Neural progenitor cell (in vitro differentiated cells): Measurements from ENCODE around the gene KHDC3L. TPM values are rescaled to one million over a fixed set of nuclear protein-coding genes. Genes with fewer than 3 reads are reported as not detected.

Source experiments
- DNase-seq: peaks from one replicate; pipeline ENCODE4 v3.0.0-alpha.2; 2016; ENCODE audit warnings: low spot score
- H2AFZ ChIP-seq: fragments of 200-600 bp; sonication (generic); replicated peaks from 2 replicates; pipeline ENCODE4 v1.6.1; 2016; ENCODE audit warnings: antibody characterized with exemption
- H3F3A ChIP-seq: fragments of 200-600 bp; sonication (generic); 2 replicates; pipeline ENCODE4 v1.6.1; 2016; ENCODE audit warnings: antibody characterized with exemption, low read depth
- H3K27ac ChIP-seq: fragments of 200-600 bp; sonication (generic); 2 replicates; pipeline ENCODE4 v1.5.1; 2016; ENCODE audit warnings: mild to moderate bottlenecking
- H3K27me3 ChIP-seq: fragments of 200-600 bp; sonication (generic); 2 replicates; pipeline ENCODE4 v1.6.1; 2016; ENCODE audit warnings: mild to moderate bottlenecking, moderate library complexity
- H3K36me3 ChIP-seq: fragments of 200-600 bp; sonication (generic); 2 replicates; pipeline ENCODE4 v1.5.1; 2016
- H3K4me1 ChIP-seq: fragments of 200-600 bp; sonication (generic); 2 replicates; pipeline ENCODE4 v1.6.1; 2016; ENCODE audit warnings: mixed run types
- H3K4me2 ChIP-seq: fragments of 200-600 bp; sonication (generic); 2 replicates; pipeline ENCODE4 v1.6.1; 2016
- H3K4me3 ChIP-seq: fragments of 200-600 bp; sonication (generic); 2 replicates; pipeline ENCODE4 v1.5.1; 2016
- H3K79me2 ChIP-seq: fragments of 200-600 bp; sonication (generic); 2 replicates; pipeline ENCODE4 v1.6.1; 2016; ENCODE audit warnings: low read depth
- H3K9ac ChIP-seq: fragments of 200-600 bp; sonication (generic); 2 replicates; pipeline ENCODE4 v1.6.1; 2016
- H3K9me3 ChIP-seq: fragments of 200-600 bp; sonication (generic); 2 replicates; pipeline ENCODE4 v1.5.1; 2016; ENCODE audit warnings: low read depth
- H4K20me1 ChIP-seq: fragments of 200-600 bp; sonication (generic); 2 replicates; pipeline ENCODE4 v1.6.1; 2016; ENCODE audit warnings: low read depth
- H3K27ac Mint-ChIP-seq: 3 replicates; pipeline ENCODE4 v1.8.0; 2021; ENCODE audit warnings: mixed read lengths
- H3K27me3 Mint-ChIP-seq: 2 replicates; pipeline ENCODE4 v1.8.0; 2022; ENCODE audit warnings: low read depth, mild to moderate bottlenecking, inconsistent platforms, moderate library complexity, mixed read lengths; ENCODE audit not compliant: insufficient read depth
- H3K36me3 Mint-ChIP-seq: 3 replicates; pipeline ENCODE4 v1.8.0; 2021; ENCODE audit warnings: mixed read lengths
- H3K4me1 Mint-ChIP-seq: 3 replicates; pipeline ENCODE4 v1.8.0; 2021; ENCODE audit warnings: mixed read lengths
- H3K4me3 Mint-ChIP-seq: 3 replicates; pipeline ENCODE4 v1.8.0; 2021; ENCODE audit warnings: mild to moderate bottlenecking, moderate library complexity, mixed read lengths
- H3K9me3 Mint-ChIP-seq: 3 replicates; pipeline ENCODE4 v1.8.0; 2020; ENCODE audit warnings: mixed read lengths
- EZH2 ChIP-seq: fragments of 200-600 bp; sonication (generic); IDR thresholded peaks from 2 replicates; pipeline ENCODE4 v1.6.1; 2017; ENCODE audit warnings: antibody characterized with exemption, mild to moderate bottlenecking, moderate library complexity
- EZH2phosphoT487 ChIP-seq: fragments of 200-600 bp; sonication (generic); IDR thresholded peaks from 2 replicates; pipeline ENCODE4 v1.6.1; 2017; ENCODE audit warnings: antibody characterized with exemption
- total RNA-seq: library from RNA; depleted of rRNA; stranded (reverse); fragments of >200 nt; gene quantifications from 2 replicates; pipeline ENCODE4 v1.2.3, GENCODE V29; 2015; ENCODE audit warnings: low replicate concordance
- TF ChIP-seq, protein P1 (sequence below): fragments of 200-600 bp; sonication (generic); IDR thresholded peaks from 2 replicates; pipeline ENCODE4 v1.5.1; 2017; ENCODE audit warnings: antibody characterized with exemption, mild to moderate bottlenecking

Gene KHDC3L
- total RNA-seq, 1 donor from 2014 or later, result not detected

DNA sequence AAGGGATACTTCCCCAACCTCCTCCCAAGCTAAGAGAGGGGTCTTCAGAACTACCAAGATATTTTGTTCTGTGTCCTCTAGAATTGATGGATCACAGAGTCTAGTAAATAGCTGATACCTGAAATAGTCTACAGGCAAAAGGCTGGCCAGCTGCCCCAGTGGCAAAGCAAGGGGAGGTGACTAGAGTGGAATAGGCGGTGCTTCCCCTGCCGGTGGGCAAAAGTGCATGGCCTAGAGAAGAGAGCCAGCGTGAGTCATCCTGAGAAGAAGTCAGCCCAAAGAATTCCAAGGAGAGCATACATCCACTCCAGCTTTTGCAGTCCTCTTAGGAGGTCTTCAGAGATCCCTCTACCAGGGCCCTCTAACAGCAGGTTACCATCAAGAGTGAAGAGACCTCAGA is 23.1 kb upstream of the KHDC3L start:
- no peak overlapping the region for H3K27ac ChIP-seq
- no peak for DNase-seq

DNA sequence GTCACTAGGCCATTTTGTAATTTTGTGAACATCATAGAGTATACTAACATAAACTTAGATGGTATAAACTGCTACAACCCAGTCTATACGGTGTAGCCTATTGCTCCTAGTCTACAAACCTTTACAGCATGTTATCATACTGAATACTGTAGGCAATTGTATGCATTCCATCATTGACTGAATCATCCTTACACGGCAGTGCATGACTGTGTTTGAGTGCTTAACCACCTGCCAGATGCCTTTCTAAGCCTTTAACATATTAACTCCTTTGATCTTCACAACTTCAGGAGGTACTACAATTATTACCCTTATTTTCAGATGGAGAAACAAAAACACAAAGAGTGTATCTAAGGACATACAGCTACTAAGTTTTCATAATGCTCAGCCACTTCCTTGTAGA is 22.4 kb upstream of the KHDC3L start:
- Histone ChIP-seq H3K4me3 (no peak overlapping the region), H3K27me3 (no peaks in the 10 kb centered on the region), H3K4me1 (no peaks in the 10 kb centered on the region), H3K36me3 (no peaks in the 10 kb centered on the region), H4K20me1 (no peaks in the 10 kb centered on the region), H2AFZ (no peak overlapping the region), H3F3A (no peaks in the 10 kb centered on the region), H3K9me3 (no peaks in the 10 kb centered on the region), H3K4me2 (no peak overlapping the region), H3K79me2 (no peaks in the 10 kb centered on the region), H3K27ac (no peak overlapping the region), H3K9ac (no peak overlapping the region)
- Mint-ChIP-seq H3K27me3 (peaks cover 6% of the 10 kb centered on the region), H3K9me3 (no peaks in the 10 kb centered on the region), H3K27ac (no peak overlapping the region), H3K4me3 (no peak overlapping the region), H3K36me3 (no peaks in the 10 kb centered on the region), H3K4me1 (no peaks in the 10 kb centered on the region)
- no peak for TF ChIP-seq EZH2phosphoT487
- no peak for TF ChIP-seq EZH2
- TF ChIP-seq, protein P1, sequence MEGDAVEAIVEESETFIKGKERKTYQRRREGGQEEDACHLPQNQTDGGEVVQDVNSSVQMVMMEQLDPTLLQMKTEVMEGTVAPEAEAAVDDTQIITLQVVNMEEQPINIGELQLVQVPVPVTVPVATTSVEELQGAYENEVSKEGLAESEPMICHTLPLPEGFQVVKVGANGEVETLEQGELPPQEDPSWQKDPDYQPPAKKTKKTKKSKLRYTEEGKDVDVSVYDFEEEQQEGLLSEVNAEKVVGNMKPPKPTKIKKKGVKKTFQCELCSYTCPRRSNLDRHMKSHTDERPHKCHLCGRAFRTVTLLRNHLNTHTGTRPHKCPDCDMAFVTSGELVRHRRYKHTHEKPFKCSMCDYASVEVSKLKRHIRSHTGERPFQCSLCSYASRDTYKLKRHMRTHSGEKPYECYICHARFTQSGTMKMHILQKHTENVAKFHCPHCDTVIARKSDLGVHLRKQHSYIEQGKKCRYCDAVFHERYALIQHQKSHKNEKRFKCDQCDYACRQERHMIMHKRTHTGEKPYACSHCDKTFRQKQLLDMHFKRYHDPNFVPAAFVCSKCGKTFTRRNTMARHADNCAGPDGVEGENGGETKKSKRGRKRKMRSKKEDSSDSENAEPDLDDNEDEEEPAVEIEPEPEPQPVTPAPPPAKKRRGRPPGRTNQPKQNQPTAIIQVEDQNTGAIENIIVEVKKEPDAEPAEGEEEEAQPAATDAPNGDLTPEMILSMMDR, result no peak
- DNase-seq, result no peak

More for the DNA sequence above, 23.1 kb upstream of the KHDC3L start:
- no peaks in the 10 kb centered on the region for H3K9me3 Mint-ChIP-seq
- Histone ChIP-seq H3K9ac (no peak overlapping the region), H2AFZ (peak overlapping the region; percentile 72), H4K20me1 (no peaks in the 10 kb centered on the region), H3K36me3 (no peaks in the 10 kb centered on the region), H3K9me3 (no peaks in the 10 kb centered on the region), H3K4me3 (no peak overlapping the region), H3K4me1 (no peaks in the 10 kb centered on the region), H3K79me2 (no peaks in the 10 kb centered on the region), H3K4me2 (no peak overlapping the region), H3K27me3 (no peaks in the 10 kb centered on the region), H3F3A (no peaks in the 10 kb centered on the region)
- H3K4me1 Mint-ChIP-seq, result no peaks in the 10 kb centered on the region
- TF ChIP-seq EZH2 (no peak), EZH2phosphoT487 (no peak)
- TF ChIP-seq, protein P1, result no peak
- H3K36me3 Mint-ChIP-seq, result no peaks in the 10 kb centered on the region
- H3K4me3 Mint-ChIP-seq, result no peak overlapping the region
- peaks cover 6% of the 10 kb centered on the region for H3K27me3 Mint-ChIP-seq
- no peak overlapping the region for H3K27ac Mint-ChIP-seq

DNA sequence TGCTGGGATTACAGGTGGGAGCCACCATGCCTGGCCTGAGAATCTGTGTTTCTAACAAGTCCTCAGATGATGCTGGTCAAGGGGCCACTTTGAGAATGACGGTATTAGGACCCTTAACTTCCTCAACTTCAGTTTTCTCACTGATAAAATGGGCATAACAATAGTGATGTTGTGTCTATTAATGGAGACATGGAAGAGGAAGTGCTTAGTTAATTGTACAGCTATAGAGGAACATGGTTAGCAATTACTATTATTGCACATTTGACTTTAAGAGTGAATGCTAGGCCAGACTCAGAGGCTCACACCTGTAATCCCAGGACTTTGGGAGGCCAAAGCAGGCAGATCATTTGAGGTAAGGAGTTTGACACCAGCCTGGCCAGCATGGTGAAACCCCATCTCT is 21.1 kb upstream of the KHDC3L start:
- Mint-ChIP-seq H3K36me3 (no peaks in the 10 kb centered on the region), H3K27me3 (peaks cover 6% of the 10 kb centered on the region), H3K9me3 (no peaks in the 10 kb centered on the region), H3K4me1 (no peaks in the 10 kb centered on the region), H3K27ac (no peak overlapping the region), H3K4me3 (no peak overlapping the region)
- DNase-seq, result no peak
- Histone ChIP-seq H3K9me3 (no peaks in the 10 kb centered on the region), H3F3A (no peaks in the 10 kb centered on the region), H3K9ac (no peak overlapping the region), H3K79me2 (no peaks in the 10 kb centered on the region), H3K27me3 (no peaks in the 10 kb centered on the region), H4K20me1 (no peaks in the 10 kb centered on the region), H3K27ac (no peak overlapping the region), H3K4me1 (no peaks in the 10 kb centered on the region), H2AFZ (no peak overlapping the region), H3K4me3 (no peak overlapping the region), H3K36me3 (no peaks in the 10 kb centered on the region), H3K4me2 (no peak overlapping the region)
- TF ChIP-seq, protein P1, result no peak

DNA sequence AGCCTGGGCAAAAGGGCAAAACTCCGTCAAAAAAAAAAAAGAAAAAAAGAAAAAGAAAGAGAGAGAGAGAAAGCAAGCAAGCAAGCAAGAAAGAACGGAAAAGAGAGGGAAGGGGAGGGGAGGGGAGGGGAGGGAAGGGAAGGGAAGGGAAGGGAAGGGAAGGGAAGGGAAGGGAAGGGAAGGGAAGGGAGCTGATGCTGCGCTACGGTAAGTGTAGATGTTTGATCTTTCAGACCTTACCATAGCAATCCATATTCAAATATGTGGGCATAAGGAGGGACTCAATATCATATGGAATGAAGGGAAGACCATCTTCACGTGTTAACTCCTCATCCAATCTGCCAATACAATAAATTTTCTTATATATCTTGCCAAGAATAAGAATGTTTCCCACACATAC is 20.3 kb upstream of the KHDC3L start:
- no peak for TF ChIP-seq EZH2phosphoT487
- no peak for TF ChIP-seq EZH2
- TF ChIP-seq, protein P1, result no peak
- no peak overlapping the region for H3K9ac ChIP-seq

More for the DNA sequence above, 20.3 kb upstream of the KHDC3L start:
- Histone ChIP-seq H3K27me3 (no peaks in the 10 kb centered on the region), H3K4me2 (no peak overlapping the region), H4K20me1 (no peaks in the 10 kb centered on the region), H3K79me2 (no peaks in the 10 kb centered on the region), H3K4me3 (no peak overlapping the region), H3F3A (no peaks in the 10 kb centered on the region), H3K9me3 (no peaks in the 10 kb centered on the region), H3K27ac (no peak overlapping the region), H3K36me3 (no peaks in the 10 kb centered on the region), H3K4me1 (no peaks in the 10 kb centered on the region), H2AFZ (no peak overlapping the region)
- Mint-ChIP-seq H3K27ac (no peak overlapping the region), H3K4me1 (no peaks in the 10 kb centered on the region), H3K4me3 (no peak overlapping the region), H3K27me3 (peaks cover 6% of the 10 kb centered on the region), H3K9me3 (no peaks in the 10 kb centered on the region), H3K36me3 (no peaks in the 10 kb centered on the region)
- no peak for DNase-seq
